Muscle of leg (tissue), 11 donors: ENCODE data around the gene ZNF207. TPM values are rescaled to one million over a fixed set of nuclear protein-coding genes. Genes with fewer than 3 reads are reported as not detected.
"Not testable (repeated sequence)": the region's sequence is repeated elsewhere in the genome, so short reads cannot be mapped to it uniquely, and the experiment has no call there.

Source experiments
- DNase-seq: peaks from one replicate; pipeline ENCODE4 v3.0.0; 2013
- H3K27ac ChIP-seq: one replicate; pipeline ENCODE4 v1.5.1; 2013; ENCODE audit warnings: mild to moderate bottlenecking, low read length, control low read depth
- H3K27me3 ChIP-seq: one replicate; pipeline ENCODE4 v1.6.1; 2013; ENCODE audit warnings: low read length; ENCODE audit not compliant: control insufficient read depth, insufficient read depth
- H3K36me3 ChIP-seq: one replicate; pipeline ENCODE4 v1.6.1; 2013; ENCODE audit warnings: low read length; ENCODE audit not compliant: control insufficient read depth, insufficient read depth
- H3K4me1 ChIP-seq: one replicate; pipeline ENCODE4 v1.6.1; 2013; ENCODE audit warnings: low read length; ENCODE audit not compliant: control insufficient read depth, insufficient read depth
- H3K4me3 ChIP-seq: one replicate; pipeline ENCODE4 v1.5.1; 2013; ENCODE audit warnings: low read length, control low read depth
- H3K9me3 ChIP-seq: replicated peaks from 2 replicates; pipeline ENCODE4 v1.6.1; 2013; ENCODE audit warnings: low read depth, low read length; ENCODE audit not compliant: control insufficient read depth
- WGBS: methylation state at CpG from one replicate; pipeline ENCODE4 v1.1.5; 2013; ENCODE audit warnings: missing lambda C conversion rate; ENCODE audit not compliant: insufficient coverage; 5-methylcytosine and 5-hydroxymethylcytosine counted together
- polyA plus RNA-seq, 8 donors: library from polyadenylated mRNA; unstranded; fragments of 120-200 nt; gene quantifications; one replicate each; pipeline versions ENCODE4 v1.2.1 to v1.2.3, GENCODE V29; 2013; ENCODE audit warnings: inconsistent platforms in 1 of 8, low replicate concordance in 1 of 8; ENCODE audit not compliant: insufficient read length in 8 of 8, insufficient read depth in 1 of 8
- total RNA-seq: library from RNA; stranded (reverse); fragments of 120-200 nt; gene quantifications from one replicate; pipeline ENCODE4 v1.2.4, GENCODE V29; 2013

The ZNF207 gene
- total and polyA plus RNA-seq, 9 donors: 83.3 to 135 (median 110) TPM

DNA sequence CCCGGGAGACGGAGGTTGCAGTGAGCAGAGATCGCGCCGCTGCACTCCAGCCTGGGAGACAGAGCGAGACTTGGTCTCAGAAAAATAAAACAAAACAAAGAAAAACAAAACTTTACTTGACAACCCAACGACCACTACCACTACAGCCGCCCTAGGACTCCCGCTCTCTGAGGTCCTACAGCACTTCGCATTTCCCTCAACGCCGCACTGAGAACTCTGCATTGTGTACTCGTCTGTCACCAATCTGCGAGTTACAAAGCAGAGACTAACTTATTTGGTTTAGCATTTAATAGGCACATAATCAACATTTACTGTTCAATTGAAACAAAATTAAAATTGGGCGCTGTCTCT, 479 bp upstream of the ZNF207 start:
- Histone ChIP-seq H3K27me3 (no peaks in the 10 kb centered on the region), H3K4me3 (peak overlapping the region; percentile 100), H3K27ac (peak overlapping the region; percentile 100), H3K4me1 (peaks cover 19% of the 10 kb centered on the region), H3K36me3 (peaks cover 14% of the 10 kb centered on the region), H3K9me3 (no peaks in the 10 kb centered on the region)
- peak; percentile 50 for DNase-seq
- 7% methylated on average over 10 of the region's 15 CpGs for WGBS

DNA sequence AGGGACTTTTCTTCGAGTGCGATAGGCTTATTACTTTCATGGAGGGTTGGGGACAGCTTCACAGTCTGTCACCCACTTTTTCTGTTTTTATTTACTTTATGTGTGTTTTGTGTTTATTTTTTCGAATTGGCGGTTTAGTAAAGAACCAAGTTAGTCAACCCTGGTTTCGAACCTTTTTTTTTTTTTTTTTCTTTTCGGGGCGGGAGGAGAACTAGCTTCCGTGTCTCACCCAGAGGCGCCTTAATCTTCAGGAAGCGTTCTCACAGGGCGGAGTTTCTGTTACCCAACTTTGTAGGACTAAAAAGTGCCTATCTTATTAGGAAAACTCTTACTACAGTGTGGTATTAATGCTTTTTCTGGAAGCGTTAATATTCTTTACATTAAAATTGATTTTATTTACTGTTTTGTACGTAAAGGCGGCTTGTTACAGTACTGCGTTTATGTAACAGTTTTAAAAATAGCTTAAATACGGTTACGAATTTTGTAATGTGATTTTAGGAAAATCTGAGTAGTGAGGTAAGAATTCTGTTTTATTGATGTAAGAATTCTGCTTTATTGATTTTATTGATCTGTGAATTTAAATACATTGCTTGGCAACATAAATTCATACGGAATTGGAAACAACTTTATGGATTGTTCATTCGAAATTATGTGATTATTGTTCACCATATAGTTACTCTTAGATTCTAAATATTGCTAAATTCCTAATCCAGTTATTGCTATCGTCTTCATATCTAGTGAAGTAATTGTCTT, 885 bp downstream of the ZNF207 start:
- Histone ChIP-seq H3K4me1 (peaks cover 26% of the 10 kb centered on the region), H3K27me3 (no peaks in the 10 kb centered on the region)
- peak; percentile 87 for DNase-seq

DNA sequence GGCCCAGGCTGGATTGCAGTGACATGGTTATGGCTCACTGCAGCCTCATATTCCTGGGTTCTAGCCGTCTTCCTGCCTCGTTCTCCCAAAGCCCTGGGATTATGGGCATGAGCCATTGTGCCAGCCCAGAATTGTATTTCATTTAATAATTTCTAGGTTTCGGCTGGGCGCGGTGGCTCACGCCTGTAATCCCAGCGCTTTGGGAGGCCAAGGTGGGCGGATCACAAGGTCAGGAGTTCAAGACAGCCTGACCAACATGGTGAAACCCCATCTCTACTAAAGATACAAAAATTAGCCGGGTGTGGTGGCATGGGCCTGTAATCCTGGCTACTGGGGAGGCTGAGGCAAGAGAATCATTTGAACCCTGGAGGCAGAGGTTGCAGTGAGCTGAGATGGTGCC, 2.8 kb downstream of the ZNF207 start:
- DNase-seq, H3K27me3 ChIP-seq, H3K9me3 ChIP-seq, H3K27ac ChIP-seq, H3K4me3 ChIP-seq: not testable (repeated sequence)
- 100% methylated on average over 1 of the region's 9 CpGs for WGBS
- H3K36me3 ChIP-seq: peaks cover 35% of the 10 kb centered on the region
- peaks cover 26% of the 10 kb centered on the region for H3K4me1 ChIP-seq

More for the DNA sequence above, 885 bp downstream of the ZNF207 start:
- Histone ChIP-seq H3K36me3 (peaks cover 26% of the 10 kb centered on the region), H3K4me3 (peak overlapping the region; percentile 100), H3K9me3 (no peaks in the 10 kb centered on the region), H3K27ac (peak overlapping the region; percentile 100)
- WGBS: 0% methylated on average over 1 of the region's 20 CpGs

- Histone ChIP-seq H3K27ac (no peak overlapping the region), H3K4me1 (peaks cover 19% of the 10 kb centered on the region), H3K27me3 (no peaks in the 10 kb centered on the region), H3K9me3 (no peaks in the 10 kb centered on the region), H3K4me3 (no peak overlapping the region), H3K36me3 (peaks cover 59% of the 10 kb centered on the region)
- DNase-seq: no peak
- 77% methylated on average over 5 of the region's 6 CpGs for WGBS
Observed at GRCh38 chr17:32355649-32356377, 5.9 kb downstream of the ZNF207 start.

DNA sequence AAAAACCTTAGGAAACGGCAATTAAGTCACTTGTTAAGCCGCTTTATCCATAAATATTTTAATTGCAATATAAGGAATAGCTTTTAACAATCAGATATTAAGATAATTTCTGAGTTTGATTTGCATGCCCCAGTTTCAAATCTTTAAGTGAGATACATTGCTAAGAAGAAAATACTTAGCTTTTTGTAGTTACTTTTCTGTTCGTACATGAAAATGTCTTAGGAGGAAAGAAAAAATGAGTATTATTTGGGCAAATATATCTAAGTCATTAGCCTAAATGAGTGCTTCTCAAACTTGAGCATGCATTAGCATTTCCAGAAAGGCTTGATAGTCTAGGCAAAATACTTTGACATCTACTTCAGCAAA, 6.4 kb downstream of the ZNF207 start:
- no CpG with 5 or more reads among the region's 3 CpGs for WGBS
- DNase-seq: no peak
- Histone ChIP-seq H3K36me3 (peaks cover 60% of the 10 kb centered on the region), H3K9me3 (no peaks in the 10 kb centered on the region), H3K27me3 (no peaks in the 10 kb centered on the region), H3K27ac (no peak overlapping the region), H3K4me3 (no peak overlapping the region), H3K4me1 (peaks cover 19% of the 10 kb centered on the region)

GRCh38 chr17:32356750-32357149, 6.8 kb downstream of the ZNF207 start:
- no peak overlapping the region for H3K4me3 ChIP-seq
- H3K36me3 ChIP-seq: peaks cover 60% of the 10 kb centered on the region
- H3K4me1 ChIP-seq: peaks cover 19% of the 10 kb centered on the region
- no peaks in the 10 kb centered on the region for H3K27me3 ChIP-seq
- DNase-seq: no peak
- no peak overlapping the region for H3K27ac ChIP-seq
- H3K9me3 ChIP-seq: no peaks in the 10 kb centered on the region
- WGBS: no CpG with 5 or more reads among the region's 5 CpGs

GRCh38 chr17:32357615-32358014, 7.7 kb downstream of the ZNF207 start:
- 84% methylated on average over 4 of the region's 8 CpGs for WGBS
- Histone ChIP-seq H3K36me3 (peaks cover 61% of the 10 kb centered on the region), H3K4me1 (peaks cover 14% of the 10 kb centered on the region)

DNA sequence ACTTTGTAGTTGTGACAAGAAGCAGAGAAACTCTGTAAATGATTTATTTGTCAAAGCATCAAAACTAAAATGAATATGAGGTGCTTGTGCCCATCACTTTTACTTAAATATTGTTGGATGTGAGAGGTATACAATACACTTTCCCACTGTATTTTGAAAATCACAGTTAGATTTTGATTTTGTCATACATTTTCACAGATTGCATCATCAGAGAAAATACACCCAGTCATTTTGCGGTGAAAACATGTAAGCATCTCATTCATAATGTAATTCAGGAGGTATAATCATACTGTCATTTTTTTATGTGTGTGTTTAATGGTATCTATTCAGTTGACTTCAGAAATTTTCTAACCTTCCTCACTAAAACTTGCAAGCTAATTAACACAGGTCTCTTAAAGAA, 11.3 kb downstream of the ZNF207 start:
- Histone ChIP-seq H3K4me3 (no peak overlapping the region), H3K36me3 (peaks cover 59% of the 10 kb centered on the region), H3K27ac (no peak overlapping the region), H3K9me3 (no peaks in the 10 kb centered on the region), H3K27me3 (no peaks in the 10 kb centered on the region), H3K4me1 (no peaks in the 10 kb centered on the region)
- no peak for DNase-seq
- no CpG with 5 or more reads among the region's 1 CpG for WGBS

More at GRCh38 chr17:32357615-32358014, 7.7 kb downstream of the ZNF207 start:
- Histone ChIP-seq H3K4me3 (no peak overlapping the region), H3K27me3 (no peaks in the 10 kb centered on the region), H3K9me3 (no peaks in the 10 kb centered on the region), H3K27ac (no peak overlapping the region)
- no peak for DNase-seq

- H3K4me1 ChIP-seq: no peaks in the 10 kb centered on the region
- H3K36me3 ChIP-seq: peaks cover 50% of the 10 kb centered on the region
- no peak overlapping the region for H3K4me3 ChIP-seq
- H3K27me3 ChIP-seq: no peaks in the 10 kb centered on the region
- H3K27ac ChIP-seq: no peak overlapping the region
- WGBS: no CpG with 5 or more reads among the region's 1 CpG
- H3K9me3 ChIP-seq: no peaks in the 10 kb centered on the region
- DNase-seq: no peak
Observed at GRCh38 chr17:32370426-32370825, 20.5 kb downstream of the ZNF207 start.

DNA sequence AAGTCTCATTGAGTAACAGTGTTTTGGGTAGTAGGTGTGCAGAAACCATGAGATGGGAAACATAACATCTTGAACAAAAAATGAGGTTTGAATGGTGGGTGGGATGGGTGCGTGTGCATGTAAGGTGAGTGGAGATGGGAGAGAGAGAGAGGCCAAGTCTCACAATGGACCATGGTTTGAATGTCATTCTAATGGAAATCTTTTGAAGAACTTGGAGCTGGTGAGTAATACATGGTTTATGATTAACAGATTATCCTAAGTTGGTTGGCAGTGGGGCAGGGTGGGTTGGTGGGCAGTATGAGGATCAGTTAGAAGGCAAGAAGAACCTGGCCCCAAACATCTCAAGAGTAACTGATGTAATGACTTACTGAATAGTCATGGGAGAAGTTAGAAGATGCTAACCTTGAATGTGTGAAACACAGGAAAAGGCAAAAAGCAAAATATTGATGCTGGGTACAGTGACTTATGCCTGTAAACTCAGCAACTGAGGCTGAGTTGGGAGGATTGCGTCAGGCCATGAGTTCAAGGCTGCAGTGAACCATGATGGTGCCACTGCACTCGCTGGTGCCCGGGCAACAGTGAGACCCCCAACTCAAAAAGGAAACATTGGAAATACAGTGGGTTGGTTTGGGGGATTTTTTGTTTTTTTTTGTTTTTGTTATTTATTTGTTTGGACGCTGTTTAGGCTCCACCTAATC, 32.7 kb downstream of the ZNF207 start:
- H3K36me3 ChIP-seq: peaks cover 19% of the 10 kb centered on the region
- no peaks in the 10 kb centered on the region for H3K9me3 ChIP-seq
- WGBS: 92% methylated on average over 3 of the region's 5 CpGs
- no peaks in the 10 kb centered on the region for H3K27me3 ChIP-seq
- no peaks in the 10 kb centered on the region for H3K4me1 ChIP-seq
- DNase-seq: no peak
- no peak overlapping the region for H3K27ac ChIP-seq
- H3K4me3 ChIP-seq: no peak overlapping the region
